ENCODE results near the gene SCNN1A.

Gene SCNN1A

DNA sequence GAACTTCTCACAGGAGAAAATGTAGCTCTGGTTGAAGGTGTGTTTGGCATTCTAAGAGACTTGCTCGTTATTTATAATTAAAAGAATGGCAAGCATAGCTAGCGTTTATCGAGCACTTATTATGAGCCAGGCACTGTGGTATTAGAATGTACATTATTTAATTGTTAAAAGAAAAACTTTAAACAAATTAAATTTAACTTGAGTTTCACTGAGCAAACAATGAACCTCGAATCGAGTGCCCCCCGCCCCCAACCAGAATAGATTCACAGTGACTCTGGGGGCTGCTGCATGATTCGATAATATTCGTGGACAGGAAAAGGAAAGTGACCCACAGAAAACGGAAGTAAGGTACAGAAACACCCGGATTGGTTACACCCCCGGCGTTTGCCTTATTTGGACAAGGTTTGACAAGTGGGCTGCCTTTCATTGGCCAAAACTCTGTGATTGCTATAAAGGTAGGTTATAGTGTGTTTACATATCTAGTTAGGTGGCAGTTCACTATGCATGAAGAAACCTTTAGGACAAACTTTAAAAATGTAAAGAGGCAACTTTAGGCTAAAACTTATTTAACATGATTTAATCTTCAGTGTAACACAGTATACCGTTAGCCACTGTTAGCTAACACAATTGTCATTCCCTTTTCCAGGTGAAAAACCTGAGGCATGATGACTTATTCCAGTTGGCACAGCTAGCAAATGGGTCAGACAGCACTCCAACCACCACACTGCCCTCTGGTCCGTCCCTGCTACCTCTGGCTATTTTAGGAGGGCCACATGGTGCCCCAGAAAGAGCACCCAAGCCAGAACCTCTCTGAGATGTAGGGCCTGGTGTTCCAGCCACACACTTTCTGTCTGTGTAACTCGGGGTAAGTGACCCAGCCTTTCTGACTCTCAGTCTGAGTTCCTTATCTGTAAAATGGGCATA lies 7.1 kb downstream of the SCNN1A start:
- DNase-seq: peak; percentile 60 to 80

DNA sequence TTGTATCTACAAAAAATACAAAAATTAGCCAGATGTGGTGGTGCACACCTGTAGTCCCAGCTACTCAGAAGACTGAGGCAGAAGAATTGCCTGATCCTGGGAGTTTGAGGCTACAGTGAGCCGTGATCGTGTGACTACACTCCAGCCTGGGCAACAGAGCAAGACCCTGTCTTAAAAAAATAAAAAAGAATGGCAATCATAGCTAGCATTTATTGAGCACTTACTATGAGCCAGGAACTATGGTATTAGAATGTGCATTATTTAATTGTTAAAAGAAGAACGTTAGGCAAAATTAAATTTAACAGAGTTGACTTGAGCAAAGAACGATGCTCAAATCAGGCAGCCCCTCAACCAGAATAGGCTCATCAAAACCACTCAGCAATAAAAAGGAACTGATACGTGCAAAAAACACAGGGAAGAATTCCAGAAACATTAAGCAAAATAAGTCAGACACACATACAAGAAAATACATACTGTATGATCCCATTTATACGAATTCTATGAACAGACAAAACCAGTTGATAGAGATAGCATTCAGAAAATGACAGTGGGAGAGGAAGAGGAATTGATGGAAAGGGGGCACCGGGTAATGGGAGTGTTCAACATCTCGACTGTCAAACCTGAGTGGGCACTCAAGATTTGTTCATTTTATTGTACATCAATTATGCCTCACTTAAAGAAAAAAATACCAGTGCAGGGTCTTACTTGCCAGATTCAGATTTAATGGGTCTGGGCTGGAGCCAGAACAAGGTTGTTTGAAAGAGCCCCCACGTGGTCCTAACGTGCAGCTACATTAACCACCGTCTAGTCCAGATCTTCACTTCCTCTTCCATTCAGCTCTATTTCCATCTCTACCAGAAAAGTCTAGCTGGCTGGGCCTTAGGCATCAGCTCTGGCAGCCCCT lies 8.0 kb downstream of the SCNN1A start:
- DNase-seq: peak; percentile 42 to 66

DNA sequence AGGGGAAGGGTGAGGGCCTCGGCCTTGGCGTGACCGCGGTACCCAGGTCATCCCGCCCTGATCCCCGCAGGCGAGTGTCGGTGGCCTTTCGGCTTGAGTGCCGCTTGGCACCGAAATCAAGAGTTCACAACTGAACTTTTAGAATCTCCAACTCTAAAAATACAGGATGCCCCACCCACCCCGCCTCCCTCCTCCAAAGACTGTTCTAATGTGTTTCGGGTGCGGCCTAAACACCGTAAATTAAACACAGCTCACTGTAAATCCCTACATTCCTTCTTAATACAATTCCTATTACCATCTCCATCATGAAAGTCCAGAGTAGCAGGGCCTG lies 11.4 kb downstream of the SCNN1A start:
- peak in 1 of 2 donors; percentile 38 for DNase-seq

DNA sequence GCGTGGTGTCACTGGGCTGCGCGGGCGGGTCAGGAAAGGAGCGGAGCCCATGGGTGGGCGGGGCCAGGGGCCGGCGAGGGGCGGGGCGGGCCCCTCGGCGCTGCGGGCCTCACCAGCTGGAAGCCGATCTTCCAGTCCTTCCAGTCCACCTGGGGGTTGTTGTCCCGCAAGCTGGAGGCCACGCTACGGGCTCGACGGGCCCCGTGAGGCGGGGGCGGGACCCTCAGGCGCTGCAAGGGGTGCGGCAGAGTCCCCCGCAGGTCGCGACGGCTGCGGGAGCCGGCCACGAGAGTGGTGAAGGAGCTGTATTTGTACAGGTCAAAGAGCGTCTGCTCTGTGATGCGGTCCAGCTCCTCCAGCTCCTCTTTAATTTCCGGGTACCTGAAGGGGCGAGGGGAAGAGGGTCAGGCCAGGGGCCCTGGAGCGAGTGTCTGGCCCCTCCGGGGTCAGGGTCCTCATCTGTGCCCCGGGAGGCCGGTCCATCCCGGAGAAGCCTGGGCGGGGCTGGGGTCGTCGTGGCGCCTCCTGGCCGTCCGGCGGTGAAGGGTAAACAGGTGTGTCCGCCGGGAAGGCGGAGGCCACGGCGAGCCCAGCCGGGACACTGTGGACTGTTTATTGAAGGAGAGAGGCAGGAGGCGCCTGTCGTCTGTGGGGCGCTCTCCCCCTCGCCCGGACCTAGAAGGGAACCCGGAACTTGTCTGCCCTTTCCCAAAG lies 11.9 kb downstream of the SCNN1A start:
- peak; percentile 77 to 79 for DNase-seq

DNA sequence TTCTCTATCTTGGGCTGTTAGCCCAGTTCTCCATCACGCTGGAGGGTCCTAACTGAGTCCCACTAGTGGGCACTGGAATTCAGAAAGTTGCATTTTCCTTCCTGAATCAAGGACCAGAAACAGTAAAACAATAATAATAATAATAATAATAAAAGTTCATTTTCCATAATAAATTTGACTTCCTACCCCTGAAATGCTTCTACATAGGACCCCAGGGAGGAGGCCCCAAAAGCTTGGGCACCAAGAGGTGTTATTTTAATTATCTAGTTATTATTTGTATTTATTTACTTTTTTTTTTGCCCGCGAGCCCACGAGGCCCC lies 12.4 kb downstream of the SCNN1A start:
- no peak for DNase-seq

DNA sequence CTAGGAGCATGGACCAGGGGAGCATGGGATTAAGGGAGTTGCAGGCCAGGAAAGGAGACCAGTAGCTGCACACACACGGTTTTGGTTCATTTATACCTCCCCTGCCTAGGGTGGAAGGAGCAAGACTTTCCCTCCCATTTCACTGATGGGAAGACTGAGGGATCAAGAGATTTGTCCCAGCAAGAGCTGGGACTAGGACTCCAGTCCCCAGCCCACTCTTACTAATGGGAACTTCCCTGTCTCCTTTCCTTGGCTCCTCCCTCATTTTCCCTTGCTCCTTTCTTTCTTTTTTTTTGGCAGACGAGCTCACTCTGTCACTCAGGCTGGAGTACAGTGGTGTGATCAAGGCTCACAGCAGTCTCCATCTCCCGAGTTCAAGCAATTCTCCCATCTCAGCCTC lies 13.0 kb downstream of the SCNN1A start:
- no peak for DNase-seq

DNA sequence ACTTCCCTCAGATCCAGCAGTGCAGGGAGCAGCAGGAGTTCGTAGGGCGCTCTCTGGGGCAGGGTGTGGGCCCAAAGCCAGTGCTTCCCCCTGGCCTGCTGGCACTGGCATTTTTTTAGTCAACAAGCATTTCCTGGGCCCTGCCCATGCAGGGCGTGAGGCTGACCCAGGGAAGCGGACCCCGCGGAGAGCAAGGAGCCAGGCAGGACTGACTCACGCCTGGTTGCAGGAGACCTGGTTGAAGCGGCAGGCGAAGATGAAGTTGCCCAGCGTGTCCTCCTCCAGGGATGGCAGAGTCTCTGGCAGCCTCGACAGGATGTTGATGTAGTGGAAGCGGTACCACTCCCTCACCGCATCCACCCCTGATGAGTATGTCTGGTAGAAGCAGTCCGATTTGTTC lies 13.5 kb downstream of the SCNN1A start:
- DNase-seq: peak in 1 of 2 donors; percentile 41

DNA sequence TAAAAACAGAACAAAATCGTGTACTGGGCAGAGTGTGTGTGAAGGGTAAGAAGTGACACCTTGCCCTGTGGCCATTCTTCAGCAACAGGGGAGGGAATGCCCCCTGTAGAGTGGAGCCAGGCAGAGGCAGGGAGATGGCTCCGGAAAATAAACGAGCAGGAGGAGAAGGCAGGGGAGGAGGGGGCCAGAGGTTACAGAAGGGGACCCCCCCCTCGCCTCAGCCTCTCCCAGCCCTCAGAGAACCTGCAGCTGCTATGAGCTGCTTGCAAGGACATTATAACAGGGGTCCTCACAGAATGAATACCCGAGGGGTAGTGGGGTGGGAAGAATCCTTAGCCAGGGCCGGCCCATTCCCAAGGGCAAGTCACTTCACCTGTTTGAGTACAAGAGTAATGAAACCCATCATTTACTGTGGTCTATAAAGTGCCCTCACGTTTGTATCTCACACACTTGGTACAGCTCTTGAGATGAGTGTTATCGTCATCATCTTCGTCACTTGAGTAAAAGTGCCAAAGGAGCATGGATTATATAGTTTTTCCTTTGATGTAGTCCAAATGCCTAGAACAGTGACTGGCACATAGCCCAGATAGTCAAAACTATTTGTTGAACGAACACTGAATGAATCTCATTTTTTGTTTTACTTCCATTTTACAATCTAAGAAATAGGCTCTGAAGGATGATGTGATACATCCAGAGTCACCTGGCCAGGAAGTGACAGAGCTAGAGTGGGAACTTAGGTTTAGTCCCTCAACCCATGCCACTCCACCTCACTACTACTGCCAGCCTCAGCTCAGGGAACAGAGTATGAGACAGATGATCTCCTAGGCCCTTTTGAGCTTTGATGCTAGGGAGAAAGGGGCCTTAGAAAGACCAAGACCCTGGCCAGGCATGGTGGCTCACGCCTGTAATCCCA lies 14.5 kb downstream of the SCNN1A start:
- DNase-seq: no peak

DNA sequence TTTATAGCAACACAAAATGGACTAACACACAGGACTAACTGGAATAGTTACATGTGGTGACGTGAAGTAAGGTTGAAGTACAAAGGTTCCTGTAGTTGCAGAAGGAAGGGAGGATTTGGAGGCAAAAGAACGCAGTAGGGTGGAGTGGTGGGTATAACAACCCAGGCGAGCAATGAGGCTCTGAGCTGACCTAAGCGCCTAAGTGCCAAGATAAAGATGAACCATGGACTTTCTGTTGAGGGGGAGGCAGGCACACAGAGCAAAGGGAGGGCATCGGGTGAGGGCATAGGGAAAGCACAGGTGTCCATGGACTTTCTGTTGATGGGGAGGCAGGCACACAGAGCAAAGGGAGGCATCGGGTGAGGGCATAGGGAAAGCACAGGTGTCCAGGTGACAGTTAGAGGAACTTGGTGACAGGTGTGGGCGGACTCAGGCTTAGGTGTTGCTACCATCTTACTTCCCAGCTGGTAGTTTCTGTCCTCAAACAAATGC lies 15.2 kb downstream of the SCNN1A start:
- DNase-seq: no peak

DNA sequence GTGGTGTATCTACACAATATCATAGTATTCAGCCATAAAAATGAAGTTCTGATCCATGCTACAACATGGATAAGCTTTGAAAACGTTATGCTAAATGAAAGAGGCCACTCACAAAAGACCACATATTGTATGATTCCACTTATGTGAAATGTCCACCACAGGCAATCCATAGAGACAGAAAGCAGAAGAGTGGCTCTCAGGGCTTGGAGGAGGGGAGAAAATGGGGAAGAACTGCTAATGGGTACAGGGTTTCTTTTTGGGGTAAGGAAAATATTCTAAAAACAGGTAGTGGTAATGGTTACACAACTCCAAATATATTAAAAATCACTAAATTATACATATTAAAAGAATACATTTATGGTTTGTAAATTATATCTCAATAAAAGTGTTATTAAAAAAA lies 16.5 kb downstream of the SCNN1A start:
- peak in 1 of 2 donors; percentile 68 for DNase-seq

DNA sequence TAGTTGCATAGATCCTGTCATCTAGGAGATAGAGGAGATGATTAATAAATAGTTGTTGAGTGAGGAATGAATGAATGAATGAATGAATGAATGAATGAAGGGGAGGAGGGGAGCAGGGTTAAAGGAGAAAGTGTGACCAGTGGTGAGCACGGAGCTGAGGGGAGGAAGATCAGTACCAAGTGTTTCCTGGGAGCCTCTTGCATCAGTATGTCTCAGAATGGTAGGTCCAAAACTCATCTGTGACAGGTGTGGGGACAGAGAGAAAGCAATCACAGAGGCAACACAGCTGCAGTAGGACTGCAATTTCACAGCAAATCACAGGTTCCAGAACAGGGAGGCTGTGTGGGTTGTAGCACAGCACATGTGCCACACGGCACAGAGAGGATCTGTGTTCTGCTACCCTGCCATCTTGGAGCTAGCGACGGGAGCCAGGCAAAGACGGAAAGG lies 19.0 kb downstream of the SCNN1A start:
- DNase-seq: no peak

DNA sequence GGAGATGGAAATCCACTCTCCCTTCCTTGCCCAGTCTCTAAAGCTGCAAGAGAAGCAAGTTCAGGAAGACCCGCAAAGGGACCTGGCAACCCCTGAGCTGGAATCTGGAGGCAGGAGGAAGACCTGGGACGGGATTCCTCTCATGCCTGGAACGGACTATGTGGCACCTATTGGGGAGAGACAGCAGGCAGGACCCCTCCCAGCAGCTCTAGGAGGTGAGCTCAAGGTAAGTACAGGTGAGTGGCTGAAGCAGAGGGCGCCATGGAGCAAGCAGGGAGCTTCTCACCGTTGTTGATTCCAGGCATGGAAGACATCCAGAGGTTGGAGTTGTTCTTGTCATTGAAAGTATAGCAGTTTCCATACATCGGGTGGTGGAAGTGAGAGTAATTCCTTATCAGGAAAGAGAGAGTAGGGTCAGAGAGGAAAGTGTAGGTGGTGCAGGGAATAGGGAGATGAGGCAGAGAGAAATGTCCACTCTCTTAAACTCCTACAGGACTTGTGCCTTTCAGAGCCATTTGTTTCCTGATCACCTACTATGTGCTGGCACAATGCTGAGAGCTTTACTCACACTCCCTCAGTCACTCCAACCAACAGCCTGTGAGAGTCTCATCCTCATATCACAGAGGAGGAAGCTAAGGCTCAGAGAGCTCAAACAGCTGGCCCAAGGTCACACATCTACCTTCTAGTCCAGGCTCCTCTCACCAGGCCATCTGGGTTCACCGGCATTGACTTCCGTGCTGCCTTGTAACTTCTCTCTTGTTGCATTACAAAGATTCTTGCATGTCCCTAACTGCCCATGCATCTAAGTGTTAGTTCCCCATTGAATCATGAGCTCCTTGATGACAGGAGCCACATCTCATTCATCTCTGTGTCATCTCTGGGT lies 19.6 kb downstream of the SCNN1A start:
- DNase-seq: peak; percentile 74 to 90

DNA sequence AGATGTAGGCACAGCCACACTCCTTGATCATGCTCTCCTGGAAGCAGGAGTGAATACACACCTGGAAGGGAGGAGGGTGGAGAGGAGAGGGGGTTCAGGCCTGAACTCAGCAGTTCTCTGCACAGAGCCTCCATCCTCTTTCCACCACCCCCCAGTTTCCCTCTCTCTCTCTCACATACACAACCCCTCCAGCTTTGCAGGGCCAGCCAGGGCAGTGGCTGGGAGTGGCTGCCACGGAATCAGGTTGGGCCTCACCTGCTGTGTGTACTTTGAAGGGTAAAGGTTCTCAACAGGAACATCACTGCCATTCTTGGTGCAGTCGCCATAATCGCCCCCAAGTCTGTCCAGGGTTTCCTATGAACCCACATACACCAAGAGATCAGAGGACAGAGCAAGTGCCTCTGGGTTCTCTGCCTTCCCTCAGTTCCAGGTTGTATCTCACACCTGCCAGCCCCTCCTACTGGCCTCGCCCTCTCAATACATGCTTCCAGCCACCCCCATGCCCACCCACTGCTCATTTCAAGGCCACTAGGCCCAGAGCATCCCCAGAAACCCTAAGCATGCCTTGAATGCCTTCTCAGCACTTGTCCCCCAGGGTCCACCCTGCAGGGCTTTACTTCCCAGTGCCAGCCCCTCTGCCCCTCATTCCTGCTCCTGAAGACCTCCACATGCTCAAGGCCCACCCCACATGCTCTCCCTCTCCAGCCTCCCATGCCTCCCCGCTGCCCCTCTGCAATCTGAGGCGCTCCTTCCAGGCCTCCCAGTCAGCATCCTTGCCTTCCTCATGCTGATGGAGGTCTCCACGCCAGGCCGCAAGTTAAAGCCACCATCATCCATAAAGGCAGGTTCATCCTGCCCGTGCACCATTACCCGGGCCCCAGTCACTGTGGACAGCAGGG lies 20.6 kb downstream of the SCNN1A start:
- DNase-seq: no peak

DNA sequence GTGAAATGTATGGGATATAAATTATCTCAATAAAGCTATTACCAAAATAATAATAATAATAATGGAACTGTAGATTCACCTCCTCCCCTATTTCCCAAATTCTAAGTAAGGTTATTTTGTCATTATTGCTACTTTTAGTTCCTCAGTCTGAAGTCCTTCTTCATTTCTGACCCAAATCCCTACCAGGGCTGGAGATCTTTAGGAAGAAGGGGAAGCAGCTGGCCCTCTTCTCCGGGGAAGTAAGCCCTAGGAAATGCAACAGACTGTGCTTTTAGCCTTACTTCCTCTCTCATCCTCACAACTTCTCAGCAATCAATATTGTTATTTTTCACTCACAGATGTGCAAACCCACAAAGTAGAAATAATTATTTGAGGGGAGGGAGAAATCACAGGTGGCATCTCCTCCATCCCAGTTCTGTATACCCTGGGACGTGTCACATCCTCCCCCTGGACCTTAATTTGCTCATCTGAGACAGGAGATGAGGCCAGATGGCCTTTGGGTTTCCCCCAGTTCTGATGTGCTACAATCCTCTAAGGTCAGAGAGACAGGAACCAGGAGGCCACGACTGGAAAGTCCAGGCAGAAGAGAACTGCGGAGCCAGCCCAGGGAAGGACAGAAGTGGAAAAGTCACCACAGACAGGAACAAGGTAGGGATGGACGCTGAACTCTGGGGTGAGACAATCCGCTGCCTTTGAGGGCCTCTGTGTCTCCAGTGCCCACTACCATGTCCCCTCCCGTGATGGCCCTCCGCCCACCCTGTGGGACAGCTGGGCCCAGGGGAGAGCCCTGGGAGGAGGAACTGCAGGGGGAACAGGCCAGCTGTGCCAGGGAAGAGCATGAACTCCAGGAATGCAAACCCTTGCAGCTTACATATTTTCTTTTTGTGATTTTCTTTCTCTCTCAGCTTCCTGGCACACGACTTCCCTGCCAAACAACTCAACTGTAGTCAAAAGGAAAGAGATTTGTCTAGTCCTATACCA lies 22.9 kb downstream of the SCNN1A start:
- DNase-seq: peak; percentile 69 to 72

DNA sequence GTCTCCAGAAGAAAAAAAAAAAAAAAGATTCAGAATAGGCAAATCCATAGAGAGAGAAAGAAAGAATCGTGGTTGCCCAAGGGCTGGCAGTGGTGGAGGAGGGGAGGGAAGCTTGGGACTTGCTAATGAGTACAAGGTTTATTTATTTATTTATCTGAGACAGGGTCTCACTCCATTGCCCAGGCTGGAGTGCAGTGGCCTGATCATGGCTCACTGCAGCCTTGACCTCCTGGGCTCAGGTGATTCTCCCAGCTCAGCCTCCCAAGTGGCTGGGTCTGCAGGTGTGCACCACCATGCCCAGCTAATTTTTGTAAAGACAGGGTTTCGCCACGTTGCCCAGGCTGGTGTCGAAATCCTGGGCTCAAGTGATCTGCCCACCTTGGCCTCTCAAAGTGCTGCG lies 23.7 kb downstream of the SCNN1A start:
- no peak for DNase-seq

DNA sequence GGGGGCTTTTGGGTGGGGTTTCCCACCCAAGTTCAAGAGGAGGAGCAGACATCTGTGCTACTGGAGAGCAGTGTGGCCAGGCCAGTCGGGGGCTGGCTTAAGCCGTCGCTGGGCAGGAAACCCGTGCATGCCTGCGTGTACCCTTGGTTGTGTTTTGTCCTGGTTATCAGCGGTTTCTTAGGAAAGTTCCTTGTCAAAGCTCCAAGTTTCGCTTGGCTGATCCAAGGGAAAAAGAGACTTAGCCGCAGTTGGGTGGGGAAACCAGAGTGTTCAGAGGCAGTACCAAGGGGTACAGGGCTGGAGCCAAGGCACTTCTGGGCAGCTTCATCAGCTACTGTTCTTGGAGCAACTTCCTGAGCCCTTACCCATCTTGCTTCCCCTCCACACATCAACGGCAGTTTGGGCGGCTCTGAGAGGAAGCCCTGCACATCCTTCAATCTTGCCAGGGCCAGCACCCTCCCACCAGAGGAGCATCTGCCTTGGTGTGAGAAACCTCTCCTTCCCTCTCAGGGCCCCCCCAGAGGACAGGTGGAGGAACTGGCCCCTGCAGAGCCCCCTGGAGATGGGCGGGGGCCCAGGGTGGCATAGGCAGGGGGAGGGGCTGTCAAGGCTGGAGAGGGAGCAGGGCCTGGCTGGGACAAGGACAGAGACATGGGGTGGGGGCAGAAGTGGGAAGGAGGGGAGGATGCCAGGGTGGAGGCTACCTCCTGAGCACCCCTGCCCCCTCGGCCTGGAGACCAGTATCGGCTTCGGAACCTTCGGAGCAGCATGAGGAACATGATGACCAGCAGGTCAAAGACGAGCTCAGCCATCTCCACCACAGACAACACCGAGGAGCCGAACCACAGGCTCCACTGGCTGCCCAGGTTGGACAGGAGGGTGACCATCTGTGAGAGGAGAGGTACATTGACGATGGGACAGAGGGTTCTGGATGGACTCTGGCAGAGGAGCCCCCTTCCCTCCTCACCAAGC lies 27.7 kb downstream of the SCNN1A start:
- DNase-seq: no peak

DNA sequence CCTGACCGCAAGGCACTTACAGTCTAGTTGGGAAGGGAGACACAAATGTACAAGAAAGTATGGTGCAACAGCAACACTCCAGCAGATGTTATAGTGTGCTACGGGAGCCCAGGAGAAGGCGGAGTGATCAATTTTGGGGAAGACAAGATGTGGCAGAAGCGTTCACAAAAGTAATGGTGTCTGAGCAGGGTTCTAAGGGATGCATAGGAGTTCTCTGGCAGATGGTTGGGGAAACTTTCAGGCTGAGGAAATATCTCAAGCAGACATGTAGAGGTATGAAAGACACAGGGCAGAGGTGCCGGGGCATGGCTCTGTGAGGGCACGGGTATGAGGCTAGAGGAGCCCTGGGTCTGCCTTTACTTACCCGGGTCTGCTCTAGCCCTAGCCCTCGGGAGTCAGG lies 28.4 kb downstream of the SCNN1A start:
- DNase-seq: no peak

Measured in inflammatory macrophage treated with lipopolysaccharide for 1 hour (primary cell).